NCI-H2171 treated with DMSO at 0.1 percent for 48 hours (cell line): Measurements from ENCODE around the gene MYLK2.
"Not testable (repeated sequence)": the region's sequence is repeated elsewhere in the genome, so short reads cannot be mapped to it uniquely, and the experiment has no call there.

ENCODE experiments used
- DNase-seq: peaks from one replicate; lab custom pipeline; 2025; lab: John Stamatoyannopoulos, UW

The MYLK2 gene

GRCh38 chr20:31815408-31816188 lies 3.6 kb upstream of the MYLK2 start:
- DNase-seq = peak; percentile 20

- peak; percentile 78 for DNase-seq
Observed at GRCh38 chr20:31816221-31816620, 2.9 kb upstream of the MYLK2 start.

DNA sequence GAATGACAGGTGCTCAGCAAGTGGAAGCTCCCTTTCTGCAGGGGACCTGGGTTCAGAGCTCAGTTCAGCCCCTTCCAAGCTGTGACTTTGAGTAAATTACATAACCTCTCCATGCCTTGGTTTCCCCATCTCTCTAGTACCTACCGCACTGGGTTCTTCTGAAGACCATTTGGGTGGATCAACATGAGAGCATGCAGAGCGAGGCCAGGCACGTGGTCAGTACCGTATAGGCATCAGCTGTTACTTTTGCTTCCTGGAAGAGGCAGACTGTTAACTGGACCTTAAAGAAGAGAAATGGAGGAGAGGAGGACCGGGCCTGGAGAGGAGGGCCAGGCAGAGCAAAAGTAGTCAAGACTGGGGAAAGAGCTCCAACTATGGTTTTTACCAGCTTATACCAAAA lies 1.7 kb upstream of the MYLK2 start:
- no peak for DNase-seq

GRCh38 chr20:31818376-31818908 lies 714 bp upstream of the MYLK2 start:
- no peak for DNase-seq

DNA sequence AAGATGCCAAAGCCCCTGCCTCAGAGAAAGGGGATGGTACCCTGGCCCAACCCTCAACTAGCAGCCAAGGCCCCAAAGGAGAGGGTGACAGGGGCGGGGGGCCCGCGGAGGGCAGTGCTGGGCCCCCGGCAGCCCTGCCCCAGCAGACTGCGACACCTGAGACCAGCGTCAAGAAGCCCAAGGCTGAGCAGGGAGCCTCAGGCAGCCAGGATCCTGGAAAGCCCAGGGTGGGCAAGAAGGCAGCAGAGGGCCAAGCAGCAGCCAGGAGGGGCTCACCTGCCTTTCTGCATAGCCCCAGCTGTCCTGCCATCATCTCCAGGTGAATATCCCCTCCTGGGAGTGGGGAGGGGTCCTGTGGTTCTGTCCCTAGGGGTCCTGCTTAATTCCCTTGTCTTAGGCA lies 1.1 kb downstream of the MYLK2 start:
- DNase-seq = no peak

GRCh38 chr20:31821427-31821826 lies 2.3 kb downstream of the MYLK2 start:
- DNase-seq = no peak

GRCh38 chr20:31822421-31823330 lies 3.5 kb downstream of the MYLK2 start:
- DNase-seq = peak; percentile 88

DNA sequence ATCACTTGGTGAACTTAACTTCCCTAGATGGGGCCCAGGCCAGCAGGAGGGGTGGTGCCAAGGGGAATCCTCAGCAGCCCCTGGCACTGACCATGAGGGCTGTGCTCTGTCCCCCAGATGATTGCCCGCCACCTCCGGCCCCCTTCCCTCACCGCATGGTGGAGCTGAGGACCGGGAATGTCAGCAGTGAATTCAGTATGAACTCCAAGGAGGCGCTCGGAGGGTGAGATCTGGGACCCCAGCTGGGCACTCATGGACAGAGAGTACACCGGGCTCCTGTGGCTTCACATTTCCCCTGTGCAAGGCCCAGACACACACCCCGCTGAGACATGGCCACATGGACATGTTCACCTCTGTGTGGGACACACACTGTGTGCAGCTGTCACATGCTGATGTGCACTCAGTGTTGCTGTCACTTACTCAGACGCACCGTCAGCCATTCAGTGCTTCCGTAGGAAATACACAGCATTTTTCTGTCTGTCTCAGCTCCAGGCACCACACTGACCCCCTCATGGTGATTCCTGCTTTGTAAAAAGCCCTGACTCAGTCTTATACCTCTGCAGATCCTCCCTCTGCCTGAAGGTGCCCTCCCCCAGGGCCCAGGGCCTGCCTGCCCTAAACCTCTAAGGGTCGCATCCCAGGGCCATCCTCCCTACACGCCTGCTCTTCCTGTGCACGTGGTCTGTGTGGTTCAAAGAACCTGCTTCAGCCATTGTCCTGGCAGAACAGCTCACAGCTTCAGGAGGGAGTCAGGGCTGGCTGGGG lies 4.4 kb downstream of the MYLK2 start:
- DNase-seq = no peak

- DNase-seq = no peak
Observed at GRCh38 chr20:31824125-31824485, 4.9 kb downstream of the MYLK2 start.

DNA sequence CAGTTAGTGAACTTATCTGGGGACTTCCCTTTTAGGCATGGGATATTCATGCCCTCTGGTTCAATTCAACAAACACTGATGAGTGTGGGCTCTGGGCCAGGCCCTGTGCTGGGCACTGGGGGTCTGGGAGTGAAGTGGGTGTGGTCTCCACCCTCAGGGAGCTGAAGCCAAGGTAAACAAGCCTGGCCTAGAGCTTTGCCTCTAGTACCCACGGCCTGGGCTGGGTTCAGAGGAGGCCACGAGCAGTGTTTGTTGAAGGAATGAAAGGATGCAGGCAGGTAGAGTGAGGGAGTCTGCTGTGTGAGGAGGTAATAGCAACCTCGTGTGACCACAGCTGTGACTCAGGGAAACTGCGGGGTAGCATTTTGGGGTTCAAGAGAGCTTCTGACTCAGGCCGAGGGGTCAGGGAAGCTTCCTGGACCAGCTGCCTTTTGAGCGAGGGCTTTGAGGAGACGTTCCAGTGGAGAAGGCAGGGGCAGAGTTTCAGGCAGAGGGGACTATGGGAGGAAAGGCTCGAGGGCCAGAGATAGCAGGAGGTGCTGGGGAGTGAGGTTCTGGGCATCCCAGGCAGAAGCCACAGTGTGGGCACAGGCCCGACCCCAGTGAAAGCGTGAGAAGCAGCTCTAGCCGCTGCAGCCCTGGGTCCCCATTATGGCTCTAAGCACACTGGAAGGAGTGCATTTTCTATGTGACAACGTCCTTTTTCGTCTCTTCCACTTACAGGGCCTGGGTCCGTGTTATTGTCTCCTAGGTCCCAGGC lies 5.6 kb downstream of the MYLK2 start:
- DNase-seq = no peak

DNA sequence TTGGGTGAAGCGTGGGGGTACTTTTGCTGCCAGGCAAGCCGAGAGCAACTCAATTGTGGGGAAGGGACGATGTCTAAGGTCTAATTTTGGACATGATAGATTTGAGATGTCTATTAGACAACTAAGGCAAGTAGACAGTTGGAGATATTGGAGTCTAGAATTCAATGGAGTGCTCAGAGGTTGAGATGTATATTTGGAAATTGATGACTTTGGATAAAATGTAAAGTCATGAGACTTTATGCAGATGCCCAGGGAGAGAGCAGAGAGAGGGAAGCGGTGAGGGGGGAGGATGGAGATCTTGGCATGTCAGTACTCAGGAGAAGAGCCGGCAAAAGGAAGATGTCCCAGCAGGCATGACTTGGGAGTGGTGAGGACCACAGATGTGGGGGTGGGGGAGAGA lies 6.9 kb downstream of the MYLK2 start:
- DNase-seq = no peak

DNA sequence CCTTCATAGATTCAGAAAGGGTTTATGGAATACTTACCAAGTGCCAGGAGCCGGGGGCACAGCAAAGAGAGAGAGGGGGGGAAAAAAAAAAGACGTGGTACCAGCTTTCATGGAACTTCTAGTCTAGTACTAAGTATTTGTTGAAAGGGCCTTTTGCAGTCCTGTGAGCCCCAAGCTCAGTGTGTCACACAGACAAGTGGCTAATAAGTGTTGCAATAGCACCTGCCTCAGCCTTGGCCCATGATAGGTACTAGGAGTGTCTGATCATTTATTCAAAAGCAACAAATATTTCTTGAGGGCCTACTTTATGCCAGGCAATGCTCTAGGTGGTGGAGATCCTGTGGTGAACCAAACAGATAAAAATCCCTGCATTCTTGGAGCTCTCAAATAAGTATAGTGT lies 7.9 kb downstream of the MYLK2 start:
- no peak for DNase-seq

DNA sequence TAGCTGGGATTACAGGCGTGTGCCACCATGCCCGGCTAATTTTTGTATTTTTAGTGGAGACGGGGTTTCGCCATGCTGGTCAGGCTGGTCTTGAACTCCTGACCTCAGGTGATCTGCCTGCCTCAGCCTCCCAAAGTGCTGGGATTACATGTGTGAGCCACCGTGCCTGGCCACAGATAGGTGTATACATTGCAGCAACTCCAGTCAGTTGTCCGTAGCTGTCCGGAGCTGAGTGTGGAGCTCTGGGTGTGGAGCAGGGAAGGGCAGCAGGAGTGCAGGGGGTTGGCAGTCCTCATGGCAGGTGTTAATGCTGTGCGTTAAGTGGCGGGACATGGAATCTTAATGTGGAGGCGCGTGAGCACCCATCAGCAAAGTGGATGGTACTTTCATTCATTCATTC lies 8.9 kb downstream of the MYLK2 start:
- not testable (repeated sequence) for DNase-seq

DNA sequence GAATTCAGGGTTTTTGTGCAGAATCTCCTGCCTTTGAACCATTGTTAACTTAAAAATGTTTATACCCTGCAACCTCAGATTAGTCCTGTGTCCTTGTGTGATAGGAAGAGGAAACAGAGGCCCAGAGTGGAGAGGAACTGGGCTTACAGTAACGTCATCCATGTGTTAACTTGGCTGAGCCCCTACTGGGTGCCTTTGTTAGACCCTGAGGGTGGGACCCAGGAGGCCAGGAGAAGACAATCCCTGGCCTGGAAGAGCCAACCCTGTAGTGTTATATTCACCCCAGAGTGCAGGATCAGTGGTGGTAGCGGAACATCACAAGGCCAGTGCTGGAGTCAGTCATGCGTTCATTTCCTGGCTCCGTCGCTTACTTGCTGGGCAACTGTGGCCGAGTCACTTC lies 10.6 kb downstream of the MYLK2 start:
- no peak for DNase-seq

DNA sequence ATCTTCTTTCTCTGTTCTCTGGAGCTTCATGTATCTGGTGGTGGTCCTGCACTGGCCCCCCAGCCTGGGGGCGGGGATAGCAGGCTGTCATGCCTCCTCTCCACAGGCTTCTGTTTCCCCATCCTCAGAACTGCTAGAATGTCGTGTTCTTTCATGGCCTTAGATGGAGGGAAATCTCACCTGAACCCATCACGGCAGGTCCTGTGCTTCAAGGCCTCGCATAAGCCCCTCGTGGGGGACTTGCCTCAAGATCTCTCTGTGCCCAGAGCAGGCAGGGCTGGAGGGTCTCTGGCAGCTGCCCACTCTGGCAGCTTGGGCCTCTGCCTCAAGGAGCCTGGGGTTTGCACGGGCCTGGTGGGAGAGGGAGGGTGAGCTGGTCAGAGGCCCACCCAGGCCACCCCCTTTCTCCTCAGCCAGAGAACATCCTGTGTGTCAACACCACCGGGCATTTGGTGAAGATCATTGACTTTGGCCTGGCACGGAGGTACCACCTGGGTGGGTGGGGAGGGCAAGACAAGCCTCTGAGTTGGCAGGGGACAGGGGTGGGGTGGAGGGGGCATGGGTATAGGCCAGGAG lies 11.3 kb downstream of the MYLK2 start:
- no peak for DNase-seq

DNA sequence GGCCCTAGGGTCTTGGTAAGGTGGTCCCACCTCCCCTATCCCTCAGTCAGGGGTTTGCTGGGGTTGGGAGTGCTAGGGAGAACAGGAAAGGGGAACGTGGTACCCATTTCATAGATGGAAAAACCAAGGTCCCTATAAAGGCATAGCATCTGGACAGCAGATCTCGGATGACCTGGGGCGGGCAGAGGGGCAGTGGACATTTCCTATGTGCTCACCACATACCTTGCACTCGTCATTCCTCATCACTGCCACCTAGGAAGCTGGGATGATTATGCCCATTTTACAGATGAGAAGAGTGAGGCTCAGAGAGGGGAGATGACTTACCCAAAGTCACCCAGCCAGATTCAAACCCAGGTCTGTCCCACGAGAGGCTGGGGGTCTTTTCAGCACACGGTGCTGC lies 12.1 kb downstream of the MYLK2 start:
- DNase-seq = no peak

DNA sequence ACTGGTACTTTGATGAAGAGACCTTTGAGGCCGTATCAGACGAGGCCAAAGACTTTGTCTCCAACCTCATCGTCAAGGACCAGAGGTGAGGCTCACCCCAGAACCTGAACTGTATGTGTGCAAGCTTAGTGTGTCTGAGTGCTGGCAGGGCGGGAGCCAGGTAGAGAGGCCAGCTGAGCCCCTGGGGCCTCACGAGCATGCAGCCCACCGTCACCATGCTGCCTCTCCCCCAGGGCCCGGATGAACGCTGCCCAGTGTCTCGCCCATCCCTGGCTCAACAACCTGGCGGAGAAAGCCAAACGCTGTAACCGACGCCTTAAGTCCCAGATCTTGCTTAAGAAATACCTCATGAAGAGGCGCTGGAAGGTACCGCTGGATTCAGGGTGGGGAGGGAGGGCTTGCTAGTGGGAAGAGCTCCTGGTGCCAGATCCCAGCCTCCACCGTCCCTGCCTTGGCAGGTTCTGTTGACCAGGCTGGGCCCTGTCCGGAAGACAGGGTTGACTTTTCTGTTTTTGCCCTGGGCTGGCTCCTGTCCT lies 12.7 kb downstream of the MYLK2 start:
- DNase-seq = no peak

- peak; percentile 38 for DNase-seq
Observed at GRCh38 chr20:31833130-31833930, 14.2 kb downstream of the MYLK2 start.

- no peak for DNase-seq
Observed at GRCh38 chr20:31833931-31834521, 14.9 kb downstream of the MYLK2 start.

- DNase-seq = no peak
Observed at GRCh38 chr20:31835554-31835953, 16.4 kb downstream of the MYLK2 start.
